ENCODE data around the gene ARHGEF37. TPM values are rescaled to one million over a fixed set of nuclear protein-coding genes. Genes with fewer than 3 reads are reported as not detected.
A peak's percentile ranks its signal among the peaks of the same experiment; 100 is the strongest.

Gene ARHGEF37
- total and polyA plus RNA-seq, 9 of the 15 experiments (the other 6 are each of a cell fraction or from before 2014, with no cell fraction given), result 0.01 to 0.27 (median 0.05) TPM

GRCh38 chr5:149563466-149563865 lies 17.8 kb upstream of the ARHGEF37 start:
- in situ Hi-C loops (cut with MboI) (loop anchor here (25.0 kb wide), 1 partner anchor 426 kb away; the partner anchor contains the start of gene ABLIM3), intact Hi-C loops (cut with micrococcal nuclease) (loop anchor here (5.0 kb wide), 3 partner anchors 196 to 831 kb away; partner anchors contain the start of gene ABLIM3)
- DNase-seq (ENCODE audit: extremely low read depth in 1 of 4, low spot score in 3 of 4) (no peak), ATAC-seq (no peak), FAIRE-seq (no peak)
- WGBS (ENCODE audit: insufficient coverage, low coverage, missing lambda C conversion rate), result 14% methylated on average over 2 of the region's 2 CpGs
- Histone ChIP-seq H3K4me1 (replicated peaks in 1 of 2; ENCODE audit: control insufficient read depth in 2 of 2, insufficient read depth in 2 of 2, low read length in 2 of 2) (peaks cover 8 to 24% of the 10 kb centered on the region in 2 experiments; a peak in 4 of 5 replicates), H3K79me2 (ENCODE audit: control insufficient read depth, insufficient read depth, low read length) (no peaks in the 10 kb centered on the region), H2AFZ (ENCODE audit: low read depth, low read length) (peak overlapping the region; percentile 61), H3K9ac (ENCODE audit: insufficient read depth in 1 of 2, low read depth in 2 of 2, low read length in 2 of 2) (no peak overlapping the region), H4K20me1 (replicated peaks; ENCODE audit: control insufficient read depth, insufficient read depth, low read length) (no peaks in the 10 kb centered on the region), H3K36me3 (ENCODE audit: control insufficient read depth, insufficient read depth, low read length) (no peaks in the 10 kb centered on the region), H3K27me3 (ENCODE audit: control insufficient read depth in 2 of 2, insufficient read depth in 2 of 2, low read length in 2 of 2) (no peaks in the 10 kb centered on the region), H3K27ac (ENCODE audit: extremely low read depth, low read depth, low read length) (peak overlapping the region; percentile 43; the same call in 1 of the 3 replicates), H3K9me3 (replicated peaks; ENCODE audit: control insufficient read depth, insufficient read depth, low read depth, low read length) (no peaks in the 10 kb centered on the region), H3K4me2 (ENCODE audit: insufficient read depth, low read length) (no peak overlapping the region), H3K4me3 (no peak overlapping the region), H3K9me1 (ENCODE audit: control insufficient read depth, insufficient read depth, low read length) (no peaks in the 10 kb centered on the region)
- CTCF ChIA-PET (ENCODE audit: low intra/inter-chr PET ratio), result interaction anchor here (0.6 to 1.6 kb wide), 3 partner anchors 121 to 197 kb away, joined by 4 to 7 read pairs (median 6); no protein-coding TSS in a partner anchor
- BruUV-seq (replicated peaks), result no TSS peak
- POLR2A ChIA-PET, result interaction anchor here (0.6 to 1.7 kb wide), 7 partner anchors 14 to 246 kb away, joined by 3 to 7 read pairs (median 3); no protein-coding TSS in a partner anchor
- TF ChIP-seq MCM3 (IDR thresholded peaks at IDR 0.05) (no peak), JUND (IDR thresholded peaks at IDR 0.05; ENCODE audit: borderline replicate concordance, low read depth, low read length) (no peak), JUND (tag; IDR thresholded peaks at IDR 0.05; ENCODE audit: borderline replicate concordance, low read depth, low read length) (no peak), ZNF583 (CRISPR knock-in tag; IDR thresholded peaks at IDR 0.05) (no peak), CC2D1A (IDR thresholded peaks at IDR 0.05) (no peak), ZNF609 (CRISPR knock-in tag; IDR thresholded peaks at IDR 0.05; ENCODE audit: borderline replicate concordance) (no peak), ZKSCAN8 (CRISPR knock-in tag; IDR thresholded peaks at IDR 0.05) (no peak), ZNF592 (IDR thresholded peaks at IDR 0.05) (no peak), ZNF644 (tag; IDR thresholded peaks at IDR 0.05; ENCODE audit: low read depth) (no peak), MLLT1 (IDR thresholded peaks at IDR 0.05) (no peak)

Measured in K562 (cell line).